WTC11 (cell line): ENCODE results near the gene LPP.

Experiments
- FOXK1 ChIP-seq: sonication (generic); formaldehyde crosslinking; IDR thresholded peaks from 2 replicates; pipeline ENCODE4 v1.8.0; 2022; ENCODE audit warnings: mild to moderate bottlenecking, moderate library complexity, missing genetic modification reagents
- GRHL2 ChIP-seq: fragments of 250-450 bp; sonication (Bioruptor Pico); IDR thresholded peaks from 2 replicates; pipeline ENCODE4 v1.8.0; 2022; ENCODE audit warnings: mild to moderate bottlenecking, moderate library complexity; ENCODE audit not compliant: insufficient replicate concordance, severe bottlenecking
- ZNF423 ChIP-seq: fragments of 250-450 bp; sonication (Bioruptor Pico); IDR thresholded peaks from 2 replicates; pipeline ENCODE4 v2.1.2; 2022; ENCODE audit warnings: mild to moderate bottlenecking, moderate library complexity
- TF ChIP-seq, protein P1 (sequence below): fragments of 200-600 bp; IDR thresholded peaks from 2 replicates; pipeline ENCODE4 v1.8.0; 2022; ENCODE audit warnings: antibody characterized with exemption

DNA sequence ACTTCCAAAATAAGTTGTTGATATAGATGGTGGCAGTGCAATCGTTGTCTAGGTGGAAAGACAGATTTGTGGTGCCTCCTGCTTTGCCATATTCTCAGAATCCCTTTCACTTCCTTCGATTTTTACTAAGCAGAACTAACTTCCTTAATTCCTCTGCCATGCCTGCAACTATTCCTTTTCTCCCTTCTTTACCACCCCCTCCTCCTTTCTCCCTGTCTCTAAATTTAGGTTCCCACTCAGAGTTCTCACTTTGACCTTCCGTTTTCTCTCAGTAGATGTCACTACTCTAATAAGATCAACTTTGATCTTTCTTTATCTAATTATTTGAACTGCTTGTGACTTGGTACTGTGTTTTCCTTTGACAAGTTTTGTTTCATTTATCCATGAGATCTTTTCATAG lies 351.2 kb downstream of the LPP start:
- TF ChIP-seq FOXK1: no peak
- TF ChIP-seq, protein P1, sequence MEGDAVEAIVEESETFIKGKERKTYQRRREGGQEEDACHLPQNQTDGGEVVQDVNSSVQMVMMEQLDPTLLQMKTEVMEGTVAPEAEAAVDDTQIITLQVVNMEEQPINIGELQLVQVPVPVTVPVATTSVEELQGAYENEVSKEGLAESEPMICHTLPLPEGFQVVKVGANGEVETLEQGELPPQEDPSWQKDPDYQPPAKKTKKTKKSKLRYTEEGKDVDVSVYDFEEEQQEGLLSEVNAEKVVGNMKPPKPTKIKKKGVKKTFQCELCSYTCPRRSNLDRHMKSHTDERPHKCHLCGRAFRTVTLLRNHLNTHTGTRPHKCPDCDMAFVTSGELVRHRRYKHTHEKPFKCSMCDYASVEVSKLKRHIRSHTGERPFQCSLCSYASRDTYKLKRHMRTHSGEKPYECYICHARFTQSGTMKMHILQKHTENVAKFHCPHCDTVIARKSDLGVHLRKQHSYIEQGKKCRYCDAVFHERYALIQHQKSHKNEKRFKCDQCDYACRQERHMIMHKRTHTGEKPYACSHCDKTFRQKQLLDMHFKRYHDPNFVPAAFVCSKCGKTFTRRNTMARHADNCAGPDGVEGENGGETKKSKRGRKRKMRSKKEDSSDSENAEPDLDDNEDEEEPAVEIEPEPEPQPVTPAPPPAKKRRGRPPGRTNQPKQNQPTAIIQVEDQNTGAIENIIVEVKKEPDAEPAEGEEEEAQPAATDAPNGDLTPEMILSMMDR: no peak
- TF ChIP-seq ZNF423 (CRISPR knock-in tag): no peak
- TF ChIP-seq GRHL2 (CRISPR knock-in tag): no peak
